CD4-positive, alpha-beta T cell (primary cell): ENCODE data around the gene ATRNL1. TPM values are rescaled to one million over a fixed set of nuclear protein-coding genes. Genes with fewer than 3 reads are reported as not detected.

Source experiments
- ATAC-seq: fragments of 200-7000 bp; cut with Tn5 transposase; one replicate; pipeline ENCODE4 v1.10.0; 2022; ENCODE audit warnings: mild to moderate bottlenecking; ENCODE audit not compliant: poor library complexity
- CTCF ChIA-PET: fragments of 350-600 bp; sonication (Branson Sonifier 250); formaldehyde crosslinking; loops from one replicate; lab custom pipeline; 2021; ENCODE audit warnings: antibody characterized with exemption, inconsistent platforms; lab: Charles Lee
- POLR2A ChIA-PET: fragments of 350-600 bp; sonication (Branson Sonifier 250); formaldehyde crosslinking; loops from one replicate; lab custom pipeline; 2021; ENCODE audit warnings: antibody characterized with exemption, inconsistent platforms; lab: Charles Lee
- DNase-seq, 14 experiments: peaks; one replicate each; pipeline ENCODE4 v3.0.0-alpha.2; 2013 to 2020; ENCODE audit warnings: mixed read lengths in 2 of 14
- H3K27ac ChIP-seq, 2 donors: one replicate each; pipeline versions ENCODE4 v1.5.1 to v1.7.0; 2013; ENCODE audit warnings: low read length in 2 of 2, low read depth in 1 of 2, mild to moderate bottlenecking in 1 of 2
- H3K27me3 ChIP-seq, 2 experiments: 1 replicate in 1 of 2; 2 replicates in 1 of 2; pipeline versions ENCODE4 v1.6.1 to v1.7.0; 2013; ENCODE audit warnings: low read length in 2 of 2, control low read depth in 1 of 2, mild to moderate bottlenecking in 1 of 2, moderate library complexity in 1 of 2; ENCODE audit not compliant: insufficient read depth in 2 of 2, control insufficient read depth in 1 of 2
- H3K36me3 ChIP-seq: one replicate; pipeline ENCODE4 v1.6.1; 2013; ENCODE audit warnings: low read length, control low read depth; ENCODE audit not compliant: insufficient read depth
- H3K4me1 ChIP-seq: one replicate; pipeline ENCODE4 v1.6.1; 2013; ENCODE audit warnings: low read length, control low read depth; ENCODE audit not compliant: insufficient read depth
- H3K4me3 ChIP-seq: one replicate; pipeline ENCODE4 v1.5.1; 2013; ENCODE audit warnings: mild to moderate bottlenecking, low read length, moderate library complexity
- H3K9me3 ChIP-seq, 2 experiments: 1 replicate in 1 of 2; 2 replicates in 1 of 2; pipeline versions ENCODE4 v1.6.1 to v1.7.0; 2013; ENCODE audit warnings: low read length in 2 of 2, mild to moderate bottlenecking in 2 of 2, control low read depth in 1 of 2, moderate library complexity in 1 of 2; ENCODE audit not compliant: control insufficient read depth in 1 of 2, insufficient read depth in 1 of 2
- H3K27ac Mint-ChIP-seq: one replicate; pipeline ENCODE4 v1.8.0; 2020; ENCODE audit warnings: mixed read lengths
- H3K27me3 Mint-ChIP-seq: one replicate; pipeline ENCODE4 v1.8.0; 2021; ENCODE audit warnings: mixed read lengths
- H3K36me3 Mint-ChIP-seq: one replicate; pipeline ENCODE4 v1.8.0; 2021; ENCODE audit warnings: low read depth, mixed read lengths
- H3K4me1 Mint-ChIP-seq: one replicate; pipeline ENCODE4 v1.8.0; 2021; ENCODE audit warnings: low read depth, mixed read lengths
- H3K4me3 Mint-ChIP-seq: one replicate; pipeline ENCODE4 v1.8.0; 2020; ENCODE audit warnings: mild to moderate bottlenecking, mixed read lengths
- H3K9me3 Mint-ChIP-seq: one replicate; pipeline ENCODE4 v1.8.0; 2020; ENCODE audit warnings: mixed read lengths
- intact Hi-C, 2 experiments: fragments of 100-400 bp; cut with DNase I in 1 of 2; cut with micrococcal nuclease in 1 of 2; formaldehyde crosslinking; loops; one replicate each; pipeline versions ENCODE4 v1.15.1 to v1.9.0; 2023 to 2025; cut with DNase I, micrococcal nuclease
- total RNA-seq, 174 experiments: library from RNA in 2 of 174; stranded (reverse) in 2 of 174; gene quantifications; one replicate each; pipeline ENCODE4 v1.2.3 and lab custom pipeline; 2021 to 2026
- TF ChIP-seq, protein P1 (sequence below): fragments of 200-600 bp; IDR thresholded peaks from one replicate; pipeline ENCODE4 v1.8.0; 2022; ENCODE audit warnings: antibody characterized with exemption, mild to moderate bottlenecking

The ATRNL1 gene
- total RNA-seq, 2 experiments from 2014 or later: not detected

DNA sequence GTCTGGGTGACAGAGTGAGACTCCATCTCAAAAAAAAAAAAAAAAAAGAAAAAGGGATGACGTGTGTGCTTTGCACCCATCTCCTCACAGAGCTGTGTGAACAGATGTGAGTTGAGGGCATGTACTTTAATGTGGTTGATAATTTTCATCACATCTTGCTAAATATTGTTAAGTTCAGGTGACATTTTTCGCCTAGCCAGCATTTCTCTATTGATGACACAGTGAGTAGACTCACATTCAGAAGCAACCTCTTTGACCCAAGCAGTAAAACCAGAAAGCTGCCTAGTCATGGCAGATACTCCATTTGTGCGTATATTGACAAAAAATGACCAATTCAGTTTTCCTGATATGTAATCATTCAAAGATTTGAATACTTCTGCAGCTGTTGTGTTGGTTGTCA lies 126.0 kb downstream of the ATRNL1 start:
- Histone ChIP-seq H3K27me3 (no peaks in the 10 kb centered on the region), H3K4me1 (no peaks in the 10 kb centered on the region), H3K4me3 (no peak overlapping the region), H3K27ac (no peak overlapping the region), H3K9me3 (no peaks in the 10 kb centered on the region), H3K36me3 (no peaks in the 10 kb centered on the region)
- no peak overlapping the region for H3K4me3 Mint-ChIP-seq
- ATAC-seq: no peak
- H3K9me3 Mint-ChIP-seq: peaks cover 2% of the 10 kb centered on the region
- no peaks in the 10 kb centered on the region for H3K27me3 Mint-ChIP-seq
- intact Hi-C loops: no loop called here
- DNase-seq: no peak
- H3K36me3 Mint-ChIP-seq: no peaks in the 10 kb centered on the region
- H3K4me1 Mint-ChIP-seq: no peaks in the 10 kb centered on the region
- TF ChIP-seq, protein P1, sequence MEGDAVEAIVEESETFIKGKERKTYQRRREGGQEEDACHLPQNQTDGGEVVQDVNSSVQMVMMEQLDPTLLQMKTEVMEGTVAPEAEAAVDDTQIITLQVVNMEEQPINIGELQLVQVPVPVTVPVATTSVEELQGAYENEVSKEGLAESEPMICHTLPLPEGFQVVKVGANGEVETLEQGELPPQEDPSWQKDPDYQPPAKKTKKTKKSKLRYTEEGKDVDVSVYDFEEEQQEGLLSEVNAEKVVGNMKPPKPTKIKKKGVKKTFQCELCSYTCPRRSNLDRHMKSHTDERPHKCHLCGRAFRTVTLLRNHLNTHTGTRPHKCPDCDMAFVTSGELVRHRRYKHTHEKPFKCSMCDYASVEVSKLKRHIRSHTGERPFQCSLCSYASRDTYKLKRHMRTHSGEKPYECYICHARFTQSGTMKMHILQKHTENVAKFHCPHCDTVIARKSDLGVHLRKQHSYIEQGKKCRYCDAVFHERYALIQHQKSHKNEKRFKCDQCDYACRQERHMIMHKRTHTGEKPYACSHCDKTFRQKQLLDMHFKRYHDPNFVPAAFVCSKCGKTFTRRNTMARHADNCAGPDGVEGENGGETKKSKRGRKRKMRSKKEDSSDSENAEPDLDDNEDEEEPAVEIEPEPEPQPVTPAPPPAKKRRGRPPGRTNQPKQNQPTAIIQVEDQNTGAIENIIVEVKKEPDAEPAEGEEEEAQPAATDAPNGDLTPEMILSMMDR: no peak
- no peak overlapping the region for H3K27ac Mint-ChIP-seq
- CTCF ChIA-PET: no interaction called here
- POLR2A ChIA-PET: no interaction called here

DNA sequence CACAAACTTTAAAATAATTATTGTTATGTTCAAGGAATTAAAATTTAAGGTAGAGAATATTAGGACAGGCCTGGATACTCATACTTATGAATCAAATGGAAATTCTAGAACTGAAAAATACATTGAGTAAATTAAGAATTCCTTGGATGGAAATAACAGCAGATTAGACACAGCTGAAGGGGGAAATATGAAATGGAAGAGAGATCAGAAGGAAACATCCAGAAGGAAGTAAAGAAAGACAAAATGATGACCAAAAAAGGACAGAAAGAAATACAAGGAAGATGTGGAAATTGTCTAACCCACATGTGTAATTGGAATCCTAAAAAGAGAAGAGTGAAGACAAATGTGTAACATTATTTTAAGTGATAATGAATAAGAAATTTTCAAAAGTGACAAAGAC lies 128.9 kb downstream of the ATRNL1 start:
- Mint-ChIP-seq H3K4me3 (no peak overlapping the region), H3K27ac (no peak overlapping the region), H3K27me3 (no peaks in the 10 kb centered on the region), H3K36me3 (no peaks in the 10 kb centered on the region), H3K9me3 (peaks cover 2% of the 10 kb centered on the region), H3K4me1 (no peaks in the 10 kb centered on the region)
- no peaks in the 10 kb centered on the region for H3K4me1 ChIP-seq
- ChIA-PET POLR2A (no interaction called here), CTCF (no interaction called here)
- H3K9me3 ChIP-seq: no peaks in the 10 kb centered on the region
- ATAC-seq: no peak
- no peaks in the 10 kb centered on the region for H3K27me3 ChIP-seq
- DNase-seq: no peak
- TF ChIP-seq, protein P1: no peak
- no peak overlapping the region for H3K27ac ChIP-seq
- no peak overlapping the region for H3K4me3 ChIP-seq
- intact Hi-C loops: no loop called here
- H3K36me3 ChIP-seq: no peaks in the 10 kb centered on the region

DNA sequence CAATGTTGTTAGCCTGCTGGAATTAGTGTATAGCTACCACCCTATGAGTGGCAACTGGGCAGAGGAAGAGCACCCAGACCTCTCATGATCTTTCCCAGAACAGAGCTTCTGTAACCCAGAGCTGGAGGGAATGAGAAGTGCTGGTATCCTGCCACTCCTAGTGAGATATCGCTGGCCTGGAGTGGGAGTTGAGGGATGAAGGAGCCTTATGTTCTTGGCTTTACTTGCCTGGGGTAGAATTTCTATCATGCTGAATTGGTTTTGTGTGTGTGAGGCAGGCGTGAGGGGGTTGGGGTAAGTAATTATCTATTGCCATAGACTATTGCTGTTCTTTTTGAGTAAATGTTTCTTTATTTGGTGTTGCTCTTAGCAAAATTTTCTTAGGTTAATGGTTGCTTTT lies 146.6 kb downstream of the ATRNL1 start:
- Mint-ChIP-seq H3K27ac (no peak overlapping the region), H3K36me3 (no peaks in the 10 kb centered on the region), H3K9me3 (peaks cover 4% of the 10 kb centered on the region), H3K27me3 (no peaks in the 10 kb centered on the region), H3K4me3 (no peak overlapping the region), H3K4me1 (no peaks in the 10 kb centered on the region)
- no peaks in the 10 kb centered on the region for H3K27me3 ChIP-seq
- H3K36me3 ChIP-seq: no peaks in the 10 kb centered on the region
- TF ChIP-seq, protein P1: no peak
- ChIA-PET CTCF (no interaction called here), POLR2A (no interaction called here)
- ATAC-seq: no peak
- H3K4me1 ChIP-seq: no peaks in the 10 kb centered on the region
- peaks cover 0 to 8% of the 10 kb centered on the region in 2 experiments for H3K9me3 ChIP-seq
- intact Hi-C loops: no loop called here
- no peak for DNase-seq
- H3K27ac ChIP-seq: no peak overlapping the region
- no peak overlapping the region for H3K4me3 ChIP-seq
